ENCODE results near the gene TBC1D9.

GRCh38 chr4:140695483-140695882, 60.7 kb downstream of the TBC1D9 start:
- no peak for TF ChIP-seq CTCF (IDR thresholded peaks at IDR 0.05; ENCODE audit: low read length)
- no peak for TF ChIP-seq EZH2 (optimal IDR thresholded peaks at IDR 0.05; ENCODE audit: low read depth, low read length)

Data from MM.1S (cell line).